ENCODE measurements around the gene UBL4B. TPM values are rescaled to one million over a fixed set of nuclear protein-coding genes. Genes with fewer than 3 reads are reported as not detected.

UBL4B gene
- total and polyA plus RNA-seq, 8 donors: not detected

GRCh38 chr1:110098222-110099026 lies 13.8 kb upstream of the UBL4B start:
- H3K27me3 ChIP-seq: peaks cover 0 to 51% (median 0%) of the 10 kb centered on the region in 3 donors
- intact Hi-C loops (cut with DNase I; ENCODE audit: low total_unique reads): no loop called here
- no peak overlapping the region for H3K4me3 ChIP-seq
- H3K9me3 ChIP-seq: no peaks in the 10 kb centered on the region
- no peaks in the 10 kb centered on the region for H3K4me1 ChIP-seq
- no peaks in the 10 kb centered on the region for H3K36me3 ChIP-seq
- TF ChIP-seq CTCF (IDR thresholded peaks at IDR 0.05): no peak
- no peak for TF ChIP-seq POLR2AphosphoS5 (IDR thresholded peaks at IDR 0.05)
- no peak for DNase-seq
- 60 to 83% (median 67%) methylated on average over 8 to 9 of the region's 9 CpGs for WGBS, 5 donors
- no peak overlapping the region for H3K27ac ChIP-seq

GRCh38 chr1:110100335-110100734 lies 11.9 kb upstream of the UBL4B start:
- WGBS, 5 donors: 51 to 71% (median 62%) methylated on average over 2 of the region's 2 CpGs
- TF ChIP-seq CTCF (IDR thresholded peaks at IDR 0.05): no peak
- no peak for TF ChIP-seq POLR2A (IDR thresholded peaks at IDR 0.05)
- no peak for TF ChIP-seq POLR2AphosphoS5 (IDR thresholded peaks at IDR 0.05)
- TF ChIP-seq EP300 (IDR thresholded peaks at IDR 0.05): no peak
- DNase-seq: no peak
- Histone ChIP-seq H3K4me1 (no peaks in the 10 kb centered on the region), H3K27me3 (peaks cover 0 to 40% (median 0%) of the 10 kb centered on the region in 3 donors), H3K4me3 (no peak overlapping the region), H3K9me3 (no peaks in the 10 kb centered on the region), H3K36me3 (no peaks in the 10 kb centered on the region), H3K27ac (no peak overlapping the region)
- intact Hi-C loops (cut with DNase I; ENCODE audit: low total_unique reads): no loop called here

GRCh38 chr1:110102081-110102480 lies 10.2 kb upstream of the UBL4B start:
- Histone ChIP-seq H3K36me3 (no peaks in the 10 kb centered on the region), H3K27me3 (peaks cover 0 to 23% (median 0%) of the 10 kb centered on the region in 3 donors), H3K4me3 (no peak overlapping the region), H3K9me3 (no peaks in the 10 kb centered on the region), H3K4me1 (no peaks in the 10 kb centered on the region), H3K27ac (no peak overlapping the region)
- 56 to 63% (median 62%) methylated on average over 7 of the region's 7 CpGs for WGBS, 5 donors
- no peak for TF ChIP-seq POLR2AphosphoS5 (IDR thresholded peaks at IDR 0.05)
- no peak for TF ChIP-seq POLR2A (IDR thresholded peaks at IDR 0.05)
- no peak for TF ChIP-seq CTCF (IDR thresholded peaks at IDR 0.05)
- TF ChIP-seq EP300 (IDR thresholded peaks at IDR 0.05): no peak
- DNase-seq: no peak
- intact Hi-C loops (cut with DNase I; ENCODE audit: low total_unique reads): no loop called here

GRCh38 chr1:110106013-110106941 lies 6.0 kb upstream of the UBL4B start:
- intact Hi-C loops (cut with DNase I; ENCODE audit: low total_unique reads): loop anchor here (5.0 kb wide), 1 partner anchor 54 kb away; no protein-coding TSS in a partner anchor
- no peak overlapping the region for H3K4me3 ChIP-seq
- no peak overlapping the region for H3K27ac ChIP-seq
- 17 to 33% (median 21%) methylated on average over 6 to 8 of the region's 8 CpGs for WGBS, 5 donors
- no peaks in the 10 kb centered on the region for H3K4me1 ChIP-seq
- H3K9me3 ChIP-seq: no peaks in the 10 kb centered on the region
- H3K27me3 ChIP-seq: peaks cover 0 to 13% (median 0%) of the 10 kb centered on the region in 3 donors
- DNase-seq: peak; percentile 73 to 91
- no peaks in the 10 kb centered on the region for H3K36me3 ChIP-seq
- TF ChIP-seq POLR2A (IDR thresholded peaks at IDR 0.05): no peak
- TF ChIP-seq CTCF (IDR thresholded peaks at IDR 0.05): peak in 5 of 7 experiments; percentile 68 to 89 (median 86)
- TF ChIP-seq POLR2AphosphoS5 (IDR thresholded peaks at IDR 0.05): no peak
- no peak for TF ChIP-seq EP300 (IDR thresholded peaks at IDR 0.05)

All from stomach (tissue), 9 donors.